ENCODE results near the gene STARD9. TPM values are rescaled to one million over a fixed set of nuclear protein-coding genes. Genes with fewer than 3 reads are reported as not detected.
"Not testable (repeated sequence)": the region's sequence is repeated elsewhere in the genome, so short reads cannot be mapped to it uniquely, and the experiment has no call there.

STARD9 gene
- total RNA-seq, 4 donors from 2014 or later: 1.6 to 3.5 (median 2.0) TPM

DNA sequence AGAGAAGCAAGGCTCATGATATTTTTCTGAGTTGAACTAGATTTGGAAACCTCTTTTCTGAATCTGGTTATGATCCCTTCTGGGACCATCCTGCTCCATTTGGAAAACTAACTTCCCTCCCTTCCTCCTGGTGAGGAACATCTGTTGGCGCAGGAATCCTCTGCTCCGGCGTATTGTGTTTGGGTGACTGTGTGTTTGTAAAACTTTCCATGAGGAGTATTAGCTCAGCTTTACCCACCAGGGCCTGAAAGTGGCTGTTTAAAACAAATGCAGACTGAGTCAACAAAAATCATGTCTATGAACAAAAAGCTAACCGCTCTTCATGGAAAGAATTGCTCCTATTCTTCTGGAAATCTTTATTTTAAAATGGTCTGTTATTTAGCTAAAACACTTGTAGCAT lies 17.7 kb downstream of the STARD9 start:
- ATAC-seq (peak; percentile 87 to 89), DNase-seq (peak; percentile 32 to 54)
- in situ Hi-C loops (cut with MboI; ENCODE audit: low sequenced_read_pairs in 4 of 4): no loop called here
- no peaks in the 10 kb centered on the region for H3K9me3 ChIP-seq
- H3K4me1 ChIP-seq: peaks cover 4 to 11% of the 10 kb centered on the region in 2 donors
- H3K36me3 ChIP-seq: no peaks in the 10 kb centered on the region
- TF ChIP-seq, protein P1, sequence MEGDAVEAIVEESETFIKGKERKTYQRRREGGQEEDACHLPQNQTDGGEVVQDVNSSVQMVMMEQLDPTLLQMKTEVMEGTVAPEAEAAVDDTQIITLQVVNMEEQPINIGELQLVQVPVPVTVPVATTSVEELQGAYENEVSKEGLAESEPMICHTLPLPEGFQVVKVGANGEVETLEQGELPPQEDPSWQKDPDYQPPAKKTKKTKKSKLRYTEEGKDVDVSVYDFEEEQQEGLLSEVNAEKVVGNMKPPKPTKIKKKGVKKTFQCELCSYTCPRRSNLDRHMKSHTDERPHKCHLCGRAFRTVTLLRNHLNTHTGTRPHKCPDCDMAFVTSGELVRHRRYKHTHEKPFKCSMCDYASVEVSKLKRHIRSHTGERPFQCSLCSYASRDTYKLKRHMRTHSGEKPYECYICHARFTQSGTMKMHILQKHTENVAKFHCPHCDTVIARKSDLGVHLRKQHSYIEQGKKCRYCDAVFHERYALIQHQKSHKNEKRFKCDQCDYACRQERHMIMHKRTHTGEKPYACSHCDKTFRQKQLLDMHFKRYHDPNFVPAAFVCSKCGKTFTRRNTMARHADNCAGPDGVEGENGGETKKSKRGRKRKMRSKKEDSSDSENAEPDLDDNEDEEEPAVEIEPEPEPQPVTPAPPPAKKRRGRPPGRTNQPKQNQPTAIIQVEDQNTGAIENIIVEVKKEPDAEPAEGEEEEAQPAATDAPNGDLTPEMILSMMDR (IDR thresholded peaks at IDR 0.05 in 4 of 5, conservative IDR thresholded peaks at IDR 0.05 in 1 of 5): no peak
- no peak for TF ChIP-seq POLR2A (IDR thresholded peaks at IDR 0.05)
- H3K4me3 ChIP-seq: no peak overlapping the region
- intact Hi-C loops (cut with DNase I; ENCODE audit: low total_unique reads): no loop called here
- H3K27ac ChIP-seq: peak overlapping the region; percentile 67 to 76 (median 70)
- H3K27me3 ChIP-seq: no peaks in the 10 kb centered on the region

DNA sequence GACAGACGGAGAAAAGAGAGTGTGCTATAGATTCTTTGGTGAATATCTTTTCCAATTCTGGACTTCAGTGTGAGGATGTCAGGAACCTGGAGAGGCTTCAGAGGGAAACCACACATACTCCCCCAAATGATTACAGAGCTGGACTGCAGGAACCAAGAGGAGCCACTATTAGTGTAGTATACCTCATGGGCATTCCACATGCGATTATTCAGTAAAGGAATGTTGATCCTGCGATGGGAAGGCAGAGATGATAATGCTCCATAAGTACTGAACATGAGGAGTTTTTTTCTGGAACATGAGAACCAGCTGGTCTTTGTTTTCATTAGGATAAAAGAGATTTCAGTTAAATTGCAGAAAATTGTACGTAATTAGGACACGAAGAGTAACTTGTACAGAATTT lies 18.7 kb downstream of the STARD9 start:
- H3K27me3 ChIP-seq: no peaks in the 10 kb centered on the region
- no peak for ATAC-seq
- DNase-seq: no peak
- in situ Hi-C loops (cut with MboI; ENCODE audit: low sequenced_read_pairs in 4 of 4) (no loop called here), intact Hi-C loops (cut with DNase I; ENCODE audit: low total_unique reads) (no loop called here)
- no peaks in the 10 kb centered on the region for H3K36me3 ChIP-seq
- no peak overlapping the region for H3K4me3 ChIP-seq
- H3K27ac ChIP-seq: peak overlapping the region; percentile 67 to 76 (median 70)
- H3K4me1 ChIP-seq: peaks cover 4 to 8% of the 10 kb centered on the region in 2 donors
- TF ChIP-seq, protein P1 (IDR thresholded peaks at IDR 0.05 in 4 of 5, conservative IDR thresholded peaks at IDR 0.05 in 1 of 5): no peak
- no peak for TF ChIP-seq POLR2A (IDR thresholded peaks at IDR 0.05)
- H3K9me3 ChIP-seq: no peaks in the 10 kb centered on the region

- Histone ChIP-seq H3K4me1 (peaks cover 4 to 8% of the 10 kb centered on the region in 2 donors), H3K27me3 (no peaks in the 10 kb centered on the region), H3K4me3 (no peak overlapping the region), H3K36me3 (no peaks in the 10 kb centered on the region), H3K27ac (no peak overlapping the region), H3K9me3 (no peaks in the 10 kb centered on the region)
- no peak for TF ChIP-seq POLR2A (IDR thresholded peaks at IDR 0.05)
- TF ChIP-seq, protein P1 (IDR thresholded peaks at IDR 0.05 in 4 of 5, conservative IDR thresholded peaks at IDR 0.05 in 1 of 5): no peak
- intact Hi-C loops (cut with DNase I; ENCODE audit: low total_unique reads): no loop called here
- no peak for ATAC-seq
- in situ Hi-C loops (cut with MboI; ENCODE audit: low sequenced_read_pairs in 4 of 4): no loop called here
- DNase-seq: no peak
These were observed 20.3 kb downstream of the STARD9 start for GRCh38 chr15:42595626-42596240.

GRCh38 chr15:42601316-42601715 lies 25.9 kb downstream of the STARD9 start:
- H3K4me3 ChIP-seq; ATAC-seq; H3K27ac ChIP-seq; H3K9me3 ChIP-seq; DNase-seq; intact Hi-C loops (cut with DNase I; ENCODE audit: low total_unique reads); in situ Hi-C loops (cut with MboI; ENCODE audit: low sequenced_read_pairs in 4 of 4); H3K27me3 ChIP-seq; H3K36me3 ChIP-seq: not testable (repeated sequence)
- peaks cover 6 to 17% of the 10 kb centered on the region in 2 donors for H3K4me1 ChIP-seq

- Histone ChIP-seq H3K9me3 (no peaks in the 10 kb centered on the region), H3K4me3 (no peak overlapping the region), H3K27me3 (no peaks in the 10 kb centered on the region), H3K4me1 (peaks cover 6 to 21% of the 10 kb centered on the region in 2 donors), H3K36me3 (no peaks in the 10 kb centered on the region), H3K27ac (no peak overlapping the region)
- intact Hi-C loops (cut with DNase I; ENCODE audit: low total_unique reads): no loop called here
- TF ChIP-seq POLR2A (IDR thresholded peaks at IDR 0.05): no peak
- TF ChIP-seq, protein P1 (IDR thresholded peaks at IDR 0.05 in 4 of 5, conservative IDR thresholded peaks at IDR 0.05 in 1 of 5): no peak
- no peak for ATAC-seq
- DNase-seq: no peak
- in situ Hi-C loops (cut with MboI; ENCODE audit: low sequenced_read_pairs in 4 of 4): no loop called here
These were observed 27.1 kb downstream of the STARD9 start for GRCh38 chr15:42602501-42602900.

All from gastrocnemius medialis (tissue), 4 donors.